Measurements from ENCODE around the gene POU2AF2.
"Not testable (repeated sequence)": the region's sequence is repeated elsewhere in the genome, so short reads cannot be mapped to it uniquely, and the experiment has no call there.

Gene POU2AF2

GRCh38 chr11:111258046-111258445 lies 12.5 kb downstream of the POU2AF2 start:
- DNase-seq (ENCODE audit: low read depth): no peak

DNA sequence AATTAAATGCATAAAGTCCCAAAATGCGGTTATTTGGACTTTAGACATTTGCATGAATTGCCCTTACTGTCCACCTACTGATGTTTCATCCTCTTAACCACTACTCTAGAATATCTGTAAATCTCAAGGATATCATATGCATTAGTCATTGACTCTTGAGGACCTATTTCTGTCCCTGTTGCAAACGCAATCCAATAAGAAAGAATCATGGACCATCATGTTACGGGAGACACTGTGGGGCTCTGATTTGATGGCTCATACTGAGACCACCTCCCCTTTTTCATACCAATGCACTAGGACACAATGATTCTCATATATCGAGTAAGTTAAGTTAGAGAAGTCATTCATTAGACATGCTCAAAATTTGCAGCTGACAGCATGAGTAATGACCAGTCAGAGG lies 14.4 kb downstream of the POU2AF2 start:
- DNase-seq (ENCODE audit: low read depth): no peak

GRCh38 chr11:111260811-111261210 lies 15.3 kb downstream of the POU2AF2 start:
- no peak for DNase-seq (ENCODE audit: low read depth)

DNA sequence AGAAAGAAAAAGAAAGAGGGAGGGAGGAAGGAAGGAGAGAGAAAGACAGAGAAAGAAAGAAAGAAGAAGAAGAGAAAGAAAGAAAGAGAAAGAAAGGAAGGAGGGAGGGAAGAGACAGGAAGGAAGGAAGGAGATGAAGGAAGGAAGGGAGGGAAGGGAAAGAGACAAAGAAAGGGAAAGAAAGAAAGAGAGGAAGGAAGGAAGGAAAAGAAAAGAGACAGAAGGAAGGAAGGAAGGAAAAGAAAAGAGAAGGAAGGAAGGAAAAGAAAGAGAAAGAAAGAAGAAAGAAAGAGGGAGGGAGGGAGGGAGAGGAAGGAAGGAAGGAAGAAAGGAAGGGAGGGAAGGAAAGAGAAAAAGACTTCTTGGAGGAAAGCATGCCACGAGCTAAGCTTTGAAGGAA lies 19.1 kb downstream of the POU2AF2 start:
- DNase-seq (ENCODE audit: low read depth): no peak

DNA sequence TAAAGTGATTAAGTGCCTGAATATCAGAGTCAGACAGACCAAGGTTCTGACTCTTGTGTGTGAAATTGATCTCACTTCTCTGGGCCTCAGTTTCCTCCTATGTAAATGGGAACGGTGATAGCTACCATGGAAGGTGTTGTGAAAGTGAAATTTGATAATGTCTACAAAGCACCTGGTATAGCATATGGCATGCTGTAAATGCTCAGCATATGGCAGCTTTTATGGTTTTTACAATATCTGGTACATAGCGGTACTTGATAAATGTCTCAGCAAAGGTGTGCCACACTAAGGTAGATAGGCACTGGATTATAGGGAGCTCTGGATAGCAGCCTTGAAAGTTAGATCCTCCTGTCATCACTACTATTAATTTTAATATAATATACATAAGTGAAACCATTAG lies 19.9 kb downstream of the POU2AF2 start:
- no peak for DNase-seq (ENCODE audit: low read depth)

GRCh38 chr11:111268303-111268702 lies 22.8 kb downstream of the POU2AF2 start:
- DNase-seq (ENCODE audit: low read depth): not testable (repeated sequence)

- DNase-seq (ENCODE audit: low read depth): no peak
These were observed 23.8 kb downstream of the POU2AF2 start for GRCh38 chr11:111269146-111269868.

DNA sequence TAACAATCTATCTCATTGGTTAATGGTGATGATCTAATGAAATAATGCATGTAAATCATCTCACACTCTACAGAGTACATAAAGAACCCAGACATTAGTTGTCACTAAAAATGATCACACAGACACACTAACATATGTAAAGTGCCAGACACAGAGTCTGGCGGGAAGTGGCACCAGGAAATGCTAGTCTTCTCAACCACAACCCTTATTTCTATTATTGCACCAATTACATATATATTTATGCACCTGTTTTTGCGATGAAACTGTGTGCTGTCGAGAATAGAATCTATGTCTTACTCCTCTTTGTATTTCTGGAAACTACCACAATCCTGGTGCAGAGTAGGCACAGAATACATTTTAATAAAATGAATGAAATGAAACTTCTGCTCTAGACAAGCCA lies 26.9 kb downstream of the POU2AF2 start:
- no peak for DNase-seq (ENCODE audit: low read depth)

- DNase-seq (ENCODE audit: low read depth): no peak
These were observed 37.1 kb downstream of the POU2AF2 start for GRCh38 chr11:111282562-111283075.

DNA sequence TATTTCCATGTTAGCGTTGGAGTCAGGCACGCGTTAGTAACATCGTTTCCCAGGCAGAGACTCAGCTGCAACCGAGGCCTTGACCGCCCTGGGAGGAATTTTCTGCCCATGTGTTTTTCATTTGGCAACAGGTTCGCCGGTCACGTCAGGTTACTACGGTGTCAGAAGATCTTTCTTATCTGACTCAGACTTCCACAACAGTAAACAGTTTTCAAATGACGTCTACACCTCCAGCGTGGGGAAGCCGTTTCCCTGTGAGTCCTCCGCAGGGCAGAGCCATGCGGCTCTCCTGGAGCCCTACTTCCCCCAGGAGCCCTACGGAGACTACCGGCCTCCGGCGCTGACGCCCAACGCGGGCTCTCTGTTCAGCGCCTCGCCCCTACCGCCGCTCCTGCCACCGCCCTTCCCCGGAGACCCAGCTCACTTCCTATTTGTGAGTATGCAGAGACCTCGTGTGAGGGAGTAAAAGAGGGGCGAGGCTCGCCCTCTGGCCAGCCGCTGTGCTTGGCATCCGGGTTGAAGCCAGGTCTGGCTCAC lies 38.5 kb downstream of the POU2AF2 start:
- no peak for DNase-seq (ENCODE audit: low read depth)

GRCh38 chr11:111285189-111286091 lies 39.9 kb downstream of the POU2AF2 start:
- no peak for DNase-seq (ENCODE audit: low read depth)

DNA sequence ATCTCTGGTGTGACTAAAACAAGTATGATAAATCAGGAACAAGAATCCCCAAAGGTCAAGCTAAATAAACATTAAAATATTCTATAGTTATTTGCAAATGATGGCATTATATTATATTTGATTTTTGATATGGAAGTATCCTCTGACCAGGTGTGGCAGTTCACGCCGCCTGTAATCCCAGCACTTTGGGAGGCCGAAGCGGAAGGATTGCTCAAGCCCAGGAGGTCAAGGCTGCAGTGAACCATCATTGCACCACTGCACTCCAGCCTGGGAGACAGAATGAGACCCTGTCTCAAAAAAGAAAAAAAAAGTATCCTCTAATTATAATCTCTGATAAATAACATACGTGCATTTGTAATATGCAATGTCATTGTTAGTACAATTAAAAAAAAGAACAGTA lies 46.2 kb downstream of the POU2AF2 start:
- DNase-seq (ENCODE audit: low read depth): no peak

DNA sequence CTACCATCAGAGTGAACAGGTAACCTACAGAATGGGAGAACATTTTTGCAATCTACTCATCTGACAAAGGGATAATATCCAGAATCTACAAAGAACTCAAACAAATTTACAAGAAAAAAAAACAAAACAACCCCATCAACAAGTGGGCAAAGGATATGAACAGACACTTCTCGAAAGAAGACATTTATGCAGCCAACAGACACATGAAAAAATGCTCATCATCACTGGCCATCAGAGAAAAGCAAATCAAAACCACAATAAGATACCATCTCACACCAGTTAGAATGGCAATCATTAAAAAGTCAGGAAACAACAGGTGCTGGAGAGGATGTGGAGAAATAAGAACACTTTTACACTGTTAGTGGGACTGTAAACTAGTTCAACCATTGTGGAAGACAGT lies 46.9 kb downstream of the POU2AF2 start:
- DNase-seq (ENCODE audit: low read depth): not testable (repeated sequence)

DNA sequence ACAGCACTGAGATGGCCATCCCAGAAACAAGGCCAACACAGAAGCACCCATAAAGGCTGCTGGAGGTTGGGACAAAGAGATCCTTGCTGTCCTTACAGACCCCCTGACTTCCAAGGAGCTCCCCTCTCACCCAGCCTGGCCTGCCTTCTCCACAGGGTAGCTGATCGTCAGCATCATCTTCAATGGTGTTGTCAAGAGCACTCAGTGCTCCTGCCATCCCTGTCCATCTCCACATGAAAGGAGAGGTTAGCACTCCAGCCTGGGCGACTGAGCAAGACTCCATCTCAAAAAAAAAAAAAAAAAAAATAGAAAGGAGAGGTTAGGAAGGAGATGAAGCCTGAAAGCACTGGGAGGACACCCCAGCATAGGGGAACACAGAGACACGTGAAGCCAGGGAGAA lies 50.7 kb downstream of the POU2AF2 start:
- DNase-seq (ENCODE audit: low read depth): no peak

DNA sequence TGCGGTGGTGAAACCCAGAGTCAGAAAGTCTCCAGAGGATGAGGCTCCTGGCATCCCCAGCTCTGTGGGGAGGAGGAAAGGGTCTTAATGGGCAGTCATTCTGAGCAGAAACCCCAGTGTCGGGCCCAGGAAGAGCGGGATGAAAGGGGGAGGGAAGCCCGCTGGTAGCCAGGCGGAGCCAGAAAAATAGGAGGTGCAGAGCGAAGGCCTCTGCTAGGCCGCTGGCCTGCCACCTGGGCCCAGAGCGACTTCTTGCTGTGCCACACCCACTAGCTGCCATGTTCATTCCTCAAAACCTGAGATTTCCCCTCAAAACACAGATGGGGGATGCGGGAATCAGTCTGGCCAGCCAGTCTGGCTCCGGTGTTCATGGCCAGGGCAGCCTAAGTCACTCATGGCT lies 52.2 kb downstream of the POU2AF2 start:
- DNase-seq (ENCODE audit: low read depth): no peak

DNA sequence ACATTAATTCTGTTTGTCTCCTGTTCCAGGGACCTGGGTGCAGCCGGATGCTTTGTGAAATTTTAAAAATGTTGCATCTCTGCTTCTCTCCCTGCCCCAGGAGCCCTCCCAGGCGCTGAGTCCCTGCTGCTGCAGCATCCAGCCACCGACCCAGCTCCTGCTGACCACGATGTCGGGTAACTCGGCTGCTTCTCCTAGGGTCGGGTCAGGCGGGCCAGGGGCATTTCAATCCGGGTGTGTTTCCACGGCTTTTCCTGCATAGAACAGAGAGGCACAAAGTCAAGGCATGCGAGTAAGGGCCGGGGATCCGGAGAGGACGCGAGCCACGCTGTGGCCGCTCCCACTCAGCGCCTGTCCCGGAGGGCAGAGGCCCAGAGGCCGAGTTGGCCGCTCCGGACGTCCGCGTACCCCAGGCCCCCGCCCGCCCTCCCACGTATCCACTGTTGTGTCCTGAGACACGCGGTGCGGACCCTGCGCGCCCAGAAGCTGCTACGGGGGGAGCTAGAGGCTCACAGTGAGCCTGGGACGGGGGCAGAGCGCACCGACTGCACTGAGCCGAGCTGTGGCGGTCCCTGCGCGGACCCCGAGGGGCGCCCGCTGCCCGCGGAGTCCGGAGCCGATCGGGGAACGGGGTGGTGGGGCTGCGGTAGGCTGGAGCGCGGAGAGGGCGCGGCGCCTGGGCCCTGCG lies 53.0 kb downstream of the POU2AF2 start, which contains the start of gene POU2AF3:
Gene POU2AF3 (plus strand): TSS at position 134 of the 688 bp plus-strand sequence. CDS start 36 bp downstream, at position 170.
- DNase-seq (ENCODE audit: low read depth): no peak

- DNase-seq (ENCODE audit: low read depth): no peak
These were observed 53.8 kb downstream of the POU2AF2 start for GRCh38 chr11:111299101-111300026.

- DNase-seq (ENCODE audit: low read depth): no peak
These were observed 55.0 kb downstream of the POU2AF2 start for GRCh38 chr11:111300569-111300968.

DNA sequence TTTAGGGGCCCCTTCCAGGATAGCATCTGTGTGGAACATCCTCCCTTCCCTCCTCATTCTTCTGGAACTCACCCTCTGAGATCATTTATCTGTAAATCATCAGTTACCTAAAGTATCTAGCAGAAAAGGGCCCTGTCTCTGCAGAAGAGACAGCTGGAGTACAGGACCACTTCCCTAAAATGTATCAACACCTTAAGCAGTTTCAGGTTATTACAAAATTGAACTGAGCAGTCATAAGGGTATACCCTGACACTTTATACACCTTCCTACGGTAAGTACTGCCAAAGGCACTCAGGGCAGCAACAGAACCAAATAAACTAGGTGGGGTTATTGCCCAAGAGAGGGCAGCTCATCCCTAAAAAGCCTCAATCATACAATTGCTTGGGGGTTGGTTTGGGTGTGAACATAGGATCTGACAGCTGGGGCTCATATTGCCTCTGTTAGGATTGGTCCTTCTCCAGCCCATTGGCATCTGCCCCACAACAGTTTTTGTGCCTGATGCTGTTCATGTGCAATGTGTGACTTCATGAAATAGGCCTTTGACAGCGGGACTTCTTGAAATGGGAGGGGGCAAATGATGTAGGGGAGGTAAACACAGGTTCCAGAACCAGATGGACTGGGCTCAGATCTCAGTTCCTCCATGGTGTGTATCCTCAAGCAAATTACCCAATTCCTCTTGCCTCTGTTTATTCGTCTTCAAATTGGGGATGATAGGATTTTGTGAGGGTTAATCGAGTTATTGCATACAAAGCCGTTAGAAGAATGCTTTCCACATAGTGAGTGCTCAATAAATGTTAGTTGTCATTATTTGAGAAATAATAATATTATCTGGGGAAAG lies 55.7 kb downstream of the POU2AF2 start:
- no peak for DNase-seq (ENCODE audit: low read depth)

DNA sequence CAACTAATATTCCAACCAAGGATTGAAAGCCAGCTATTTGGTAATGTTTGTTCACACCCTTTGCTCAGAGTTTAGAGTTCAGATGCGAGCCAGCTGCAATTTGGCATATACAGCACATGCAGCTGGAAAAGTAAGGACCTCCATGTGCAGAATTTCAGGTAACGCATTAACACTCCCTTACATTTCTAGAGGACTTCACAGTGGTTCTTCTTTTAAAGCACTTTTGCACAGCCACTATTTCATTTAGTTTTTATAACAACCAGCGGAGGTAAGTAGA lies 56.3 kb downstream of the POU2AF2 start:
- no peak for DNase-seq (ENCODE audit: low read depth)
